HG02623 (cell line): ENCODE results near the gene LINC00237.
A peak's percentile ranks its signal among the peaks of the same experiment; 100 is the strongest.

Experiments
- ATAC-seq: cut with Tn5 transposase; IDR thresholded peaks from one replicate; pipeline ENCODE4 v1.9.1; 2021; ENCODE audit warnings: moderate library complexity; ENCODE audit not compliant: unreplicated experiment

Gene LINC00237

GRCh38 chr20:21125849-21126580 lies 19.9 kb upstream of the LINC00237 start, which contains the start of gene KIZ:
Gene KIZ, plus strand, starts transcription at chr20:21126082. Its CDS starts 34 bp downstream, at chr20:21126116.
- ATAC-seq = peak; percentile 96

- peak; percentile 18 for ATAC-seq
These were observed 19.1 kb upstream of the LINC00237 start for GRCh38 chr20:21125072-21125848.

- no peak for ATAC-seq
These were observed 18.0 kb upstream of the LINC00237 start for GRCh38 chr20:21124190-21124589.

- ATAC-seq = no peak
These were observed 12.6 kb upstream of the LINC00237 start for GRCh38 chr20:21118782-21119181.

GRCh38 chr20:21118138-21118537 lies 12.0 kb upstream of the LINC00237 start:
- ATAC-seq = no peak

GRCh38 chr20:21117521-21117920 lies 11.4 kb upstream of the LINC00237 start:
- no peak for ATAC-seq

- ATAC-seq = no peak
These were observed 8.4 kb upstream of the LINC00237 start for GRCh38 chr20:21114584-21114983.

GRCh38 chr20:21113697-21114096 lies 7.5 kb upstream of the LINC00237 start:
- ATAC-seq = no peak

- ATAC-seq = no peak
These were observed 5.3 kb upstream of the LINC00237 start for GRCh38 chr20:21111416-21111815.

- ATAC-seq = no peak
These were observed 4.7 kb upstream of the LINC00237 start for GRCh38 chr20:21110811-21111210.

GRCh38 chr20:21109144-21109543 lies 3.0 kb upstream of the LINC00237 start:
- ATAC-seq = no peak

GRCh38 chr20:21105429-21106170 lies 558 bp downstream of the LINC00237 start:
- no peak for ATAC-seq

- ATAC-seq = no peak
These were observed 1.2 kb downstream of the LINC00237 start for GRCh38 chr20:21104921-21105320.

- no peak for ATAC-seq
These were observed 1.7 kb downstream of the LINC00237 start for GRCh38 chr20:21104466-21104761.

- no peak for ATAC-seq
These were observed 2.3 kb downstream of the LINC00237 start for GRCh38 chr20:21103582-21104465.

- no peak for ATAC-seq
These were observed 3.4 kb downstream of the LINC00237 start for GRCh38 chr20:21102603-21103311.

- ATAC-seq = no peak
These were observed 4.1 kb downstream of the LINC00237 start for GRCh38 chr20:21101932-21102575.

- no peak for ATAC-seq
These were observed 4.7 kb downstream of the LINC00237 start for GRCh38 chr20:21101453-21101931.
